NCI-H187 (cell line): ENCODE results near the gene SPRR3.

Experiments used
- DNase-seq, 2 experiments: peaks; one replicate each; lab custom pipeline; 2025; lab: John Stamatoyannopoulos, UW

The SPRR3 gene, protein sequence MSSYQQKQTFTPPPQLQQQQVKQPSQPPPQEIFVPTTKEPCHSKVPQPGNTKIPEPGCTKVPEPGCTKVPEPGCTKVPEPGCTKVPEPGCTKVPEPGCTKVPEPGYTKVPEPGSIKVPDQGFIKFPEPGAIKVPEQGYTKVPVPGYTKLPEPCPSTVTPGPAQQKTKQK

GRCh38 chr1:153001382-153001781 is at the start of gene SPRR3:
Gene SPRR3, plus strand, starts transcription at chr1:153001749. Its CDS starts 1,272 bp downstream, at chr1:153003021.
- DNase-seq, result no peak

GRCh38 chr1:152953761-152954160 is 47.8 kb upstream of the SPRR3 start:
- DNase-seq, result no peak

DNA sequence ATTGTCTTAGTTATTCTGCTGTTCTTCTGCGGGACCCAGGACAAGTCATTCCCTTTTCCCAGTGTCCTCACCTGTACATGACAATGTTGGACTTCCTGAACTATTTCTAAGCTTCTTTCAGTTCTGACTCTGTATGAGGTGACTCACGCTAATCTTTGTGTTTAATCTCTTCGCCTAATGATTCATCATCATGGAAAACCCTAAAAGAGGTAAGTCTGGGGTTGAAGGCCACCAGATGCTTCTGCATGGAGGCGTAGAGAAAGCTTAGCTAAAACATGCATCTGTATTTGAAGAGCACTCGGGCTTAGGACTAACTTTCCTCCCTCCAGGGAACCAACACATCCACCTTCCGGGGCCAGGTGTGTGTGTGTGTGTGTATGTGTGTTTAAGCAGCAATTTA is 47.1 kb upstream of the SPRR3 start:
- no peak for DNase-seq

DNA sequence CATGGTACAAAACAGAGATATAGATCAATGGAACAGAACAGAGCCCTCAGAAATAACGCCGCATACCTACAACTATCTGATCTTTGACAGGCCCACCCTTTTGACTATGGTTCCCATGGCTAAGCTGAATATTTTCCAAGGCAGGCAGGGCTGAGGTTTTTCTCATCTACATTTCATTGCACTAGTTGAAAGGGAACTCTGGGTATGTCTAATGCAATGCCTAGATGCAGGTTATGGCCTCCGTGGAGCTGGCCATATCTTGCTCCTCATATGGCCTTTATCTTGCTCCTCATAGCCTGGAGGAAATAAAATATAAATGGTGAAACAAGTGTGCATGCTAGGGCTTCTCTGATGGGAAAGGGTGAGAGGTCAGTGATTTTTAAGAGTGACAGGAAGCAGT is 44.0 kb upstream of the SPRR3 start:
- DNase-seq, result no peak

DNA sequence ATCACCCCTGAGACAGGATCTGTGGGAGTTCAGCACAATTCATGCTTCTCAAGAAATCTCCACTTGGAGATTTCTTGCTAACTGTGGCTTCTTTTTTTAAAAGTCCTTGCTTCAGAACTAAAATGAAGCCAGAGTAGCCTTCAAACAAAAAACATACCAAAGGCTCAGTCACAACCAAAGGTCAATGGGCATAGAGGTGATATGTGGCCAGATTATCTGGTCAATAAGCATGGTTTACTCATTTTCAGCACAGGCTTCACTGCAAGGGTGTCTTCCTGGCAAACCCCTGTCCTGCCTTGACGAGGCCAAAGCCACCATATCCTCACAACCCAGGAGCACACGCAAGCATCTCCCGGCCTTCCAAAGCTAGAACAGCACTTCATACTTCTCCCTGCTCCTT is 42.3 kb upstream of the SPRR3 start:
- no peak for DNase-seq

DNA sequence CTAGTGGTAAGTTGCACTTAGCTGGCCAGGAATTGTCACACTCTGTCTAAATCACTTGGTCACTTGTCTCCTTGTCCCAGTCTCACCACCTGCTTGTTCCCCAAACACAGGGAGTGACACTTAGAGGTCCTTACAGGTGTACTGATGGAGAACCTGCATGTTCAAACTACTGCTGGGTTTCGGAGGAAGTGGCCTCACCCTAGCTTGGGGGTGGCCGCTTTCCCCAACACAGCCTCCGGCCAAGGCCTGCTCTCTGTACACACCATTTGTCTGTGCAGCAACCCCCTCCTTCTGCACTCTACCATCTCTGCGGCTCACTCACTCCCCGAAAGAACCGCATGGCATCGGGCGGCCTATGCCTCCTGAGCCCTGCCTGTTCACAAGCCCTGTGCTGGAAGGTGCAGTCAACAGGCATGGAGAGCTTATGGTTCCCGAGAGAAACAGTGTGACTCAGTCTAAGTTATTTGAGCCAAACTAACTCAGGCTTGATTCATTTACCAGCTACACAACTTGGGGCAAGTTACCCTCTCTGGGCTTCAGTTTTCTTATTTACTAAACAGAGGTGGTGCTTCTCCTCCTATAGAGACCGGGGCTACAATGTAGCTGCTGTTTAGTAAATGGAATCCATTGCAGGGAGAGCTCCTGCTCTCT is 41.6 kb upstream of the SPRR3 start:
- no peak for DNase-seq

GRCh38 chr1:152960452-152961044 is 41.0 kb upstream of the SPRR3 start:
- no peak for DNase-seq

DNA sequence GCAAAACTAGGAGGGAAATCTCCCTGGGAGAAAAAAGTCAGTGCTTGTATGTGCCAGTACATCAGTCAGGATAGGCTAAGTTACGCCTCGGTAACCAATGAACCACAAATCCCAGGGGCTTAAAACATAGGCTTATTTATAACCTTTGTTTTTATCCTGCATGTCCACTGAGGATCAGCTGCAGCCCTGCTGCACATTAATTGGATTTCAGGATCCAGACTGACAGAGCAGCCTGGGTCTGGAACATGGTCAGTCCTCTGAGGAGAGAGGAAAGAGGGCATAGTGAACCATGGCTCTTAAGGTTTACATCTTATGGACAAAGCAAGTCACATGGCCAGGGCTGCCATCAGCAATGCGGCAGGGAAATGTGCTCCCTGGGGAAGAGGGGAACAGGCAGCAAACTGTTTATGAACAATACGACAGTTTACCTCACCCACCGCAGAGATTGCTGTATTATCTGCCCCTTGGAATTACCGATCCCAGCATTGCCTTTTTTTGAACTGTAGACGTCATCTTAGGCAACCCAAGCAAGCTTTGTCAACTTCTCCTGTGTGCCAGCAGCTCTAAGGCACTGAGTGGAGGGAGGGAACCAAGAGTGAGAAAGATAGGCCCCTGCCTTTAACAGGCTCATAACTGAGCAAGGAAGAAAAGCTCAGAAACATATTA is 40.2 kb upstream of the SPRR3 start:
- no peak for DNase-seq

DNA sequence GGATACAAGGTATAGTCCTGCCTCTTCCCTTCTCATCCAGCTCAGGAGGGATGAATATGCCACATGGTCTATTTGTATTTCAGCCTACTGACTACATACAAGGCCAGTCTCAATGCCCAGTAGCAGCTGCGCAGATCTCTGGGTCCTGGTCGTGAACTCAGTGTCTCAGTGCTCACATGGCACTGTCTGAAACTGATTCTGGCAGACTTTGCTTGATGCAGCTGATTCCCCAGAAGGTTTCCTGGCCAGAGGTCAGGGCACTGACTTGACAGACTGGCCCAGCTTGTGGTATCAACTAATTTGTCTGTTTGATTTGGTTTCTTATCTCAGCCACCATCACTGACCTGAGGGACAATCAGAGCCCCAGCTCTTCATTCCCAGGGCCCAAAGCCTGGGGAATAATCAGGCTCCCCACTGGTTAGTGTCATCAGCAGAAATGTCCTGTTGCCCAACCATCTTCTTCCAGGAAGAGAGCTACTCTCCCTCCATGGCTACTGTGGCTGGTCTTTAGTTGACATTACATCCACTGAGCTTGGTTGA is 38.6 kb upstream of the SPRR3 start:
- DNase-seq, result no peak

- no peak for DNase-seq
Measured at GRCh38 chr1:152964536-152964935, 37.0 kb upstream of the SPRR3 start.

DNA sequence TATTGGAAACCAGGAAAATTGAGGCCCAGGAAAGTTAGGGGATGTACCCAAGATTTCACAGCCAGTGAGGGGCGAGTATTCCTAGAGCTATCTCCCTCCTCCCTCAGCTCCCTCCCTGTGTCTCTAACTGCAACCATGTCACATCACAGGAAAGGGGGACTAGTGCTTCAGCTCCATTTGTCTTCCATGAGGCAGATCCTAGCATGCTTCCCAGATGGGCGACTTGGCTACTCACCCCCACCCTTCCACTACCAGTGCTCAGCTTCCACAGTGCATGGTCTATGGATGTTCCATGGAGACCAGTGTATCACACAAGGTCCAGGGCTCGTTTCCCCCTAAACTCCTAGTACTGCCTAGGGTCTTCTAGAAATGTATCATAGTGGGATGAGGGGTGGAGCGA is 35.7 kb upstream of the SPRR3 start:
- no peak for DNase-seq

DNA sequence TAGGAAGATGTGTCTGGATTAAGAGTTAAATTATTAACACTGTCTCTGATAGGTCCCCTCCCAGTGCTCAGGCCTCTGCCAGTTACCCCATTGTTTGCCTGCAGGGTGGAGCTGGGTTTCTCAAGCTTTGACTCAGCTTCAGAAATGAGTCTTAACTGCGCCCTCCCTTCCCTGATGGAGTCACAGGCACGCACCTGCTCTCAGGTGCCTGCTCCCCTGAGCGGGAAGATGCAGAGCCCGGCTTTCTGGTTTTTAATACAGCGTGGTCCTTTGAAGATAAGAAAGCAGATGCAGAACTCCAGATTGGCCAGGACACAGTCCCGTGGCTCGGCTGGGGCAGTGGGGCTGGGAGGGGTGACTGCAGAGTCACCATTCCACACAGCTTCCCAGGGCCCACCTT is 34.3 kb upstream of the SPRR3 start:
- no peak for DNase-seq

DNA sequence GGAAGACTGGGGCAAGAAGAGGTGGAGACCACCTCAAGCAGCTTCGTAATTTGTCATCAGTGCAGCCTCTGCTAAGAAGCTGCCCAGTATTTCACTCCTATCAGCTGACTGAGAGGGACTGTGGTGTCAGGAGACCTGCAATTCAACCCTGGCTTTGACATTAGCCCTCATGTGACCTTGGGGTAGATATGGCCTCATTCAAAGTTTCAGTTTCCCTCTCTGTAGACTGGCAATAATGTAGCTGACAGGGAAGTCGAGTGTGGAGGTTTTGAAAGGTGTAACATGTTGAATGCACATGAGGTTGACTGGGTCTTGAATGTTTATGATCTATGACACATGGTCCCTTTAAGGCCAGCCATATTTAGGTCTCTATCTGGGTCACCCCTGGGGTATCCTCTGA is 33.3 kb upstream of the SPRR3 start:
- no peak for DNase-seq

DNA sequence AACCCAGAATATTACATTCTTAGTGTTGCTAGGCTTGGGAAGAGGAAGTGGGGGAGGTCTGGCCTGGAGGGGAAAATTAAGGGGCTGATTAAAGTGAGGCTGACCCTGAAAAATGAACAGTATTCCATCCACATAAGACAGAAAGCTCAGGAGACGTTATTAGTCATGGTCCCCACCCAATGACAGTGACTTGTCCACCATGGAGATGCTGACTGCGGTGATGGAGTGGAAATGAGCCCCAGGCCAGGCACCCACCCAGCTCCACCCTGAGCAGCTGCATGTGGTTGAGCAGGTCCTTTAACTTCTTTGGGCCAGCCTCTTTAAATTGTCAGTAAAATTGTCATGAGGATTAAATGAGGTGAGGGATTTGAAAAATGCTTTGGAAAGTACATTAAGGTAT is 32.5 kb upstream of the SPRR3 start:
- no peak for DNase-seq

GRCh38 chr1:152970495-152970894 is 31.1 kb upstream of the SPRR3 start, which contains the start of gene SPRR4:
Gene SPRR4, plus strand, starts transcription at chr1:152970648. Its CDS starts 1,243 bp downstream, at chr1:152971891.
- DNase-seq, result no peak

GRCh38 chr1:152972196-152972886 is 29.2 kb upstream of the SPRR3 start:
- DNase-seq, result no peak

- DNase-seq, result no peak
Measured at GRCh38 chr1:152976688-152977087, 24.9 kb upstream of the SPRR3 start.

- no peak for DNase-seq
Measured at GRCh38 chr1:152977614-152978013, 23.9 kb upstream of the SPRR3 start.

GRCh38 chr1:152980676-152981075 is 20.9 kb upstream of the SPRR3 start:
- no peak for DNase-seq

DNA sequence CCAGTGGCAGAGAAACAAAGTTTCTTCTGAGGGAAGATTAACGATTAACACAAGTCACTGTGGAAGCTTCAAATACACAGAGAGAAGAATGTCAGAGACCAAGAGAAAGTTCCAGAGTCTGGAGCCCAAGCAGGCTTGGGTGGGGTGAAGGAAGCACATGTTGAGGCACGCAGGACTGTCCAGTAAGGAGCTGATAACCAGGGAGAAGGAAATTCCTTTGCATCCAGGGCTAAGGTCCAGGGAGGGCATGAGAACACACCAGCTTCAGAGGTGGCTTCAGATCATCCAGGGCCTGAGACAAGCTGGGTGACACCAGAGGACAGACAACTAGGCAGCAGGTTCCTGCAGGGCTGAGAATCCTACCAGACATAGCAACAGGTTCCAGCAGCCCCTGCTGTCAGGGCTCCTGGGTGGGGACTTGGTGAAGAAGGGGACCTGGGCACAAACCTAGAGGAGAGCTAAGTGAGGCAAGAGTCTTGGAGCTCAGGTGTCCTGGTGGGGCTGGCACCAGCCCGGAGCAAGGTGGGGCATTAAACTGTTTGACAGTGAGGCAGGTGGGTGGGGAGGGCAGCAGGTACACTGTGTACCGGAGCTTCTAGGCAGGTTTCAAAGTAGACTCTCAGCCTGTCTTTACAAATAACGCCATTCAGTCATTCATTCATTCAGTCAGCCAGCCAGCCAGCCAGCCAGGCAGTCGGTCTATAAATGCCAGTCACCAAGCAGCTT is 20.2 kb upstream of the SPRR3 start:
- no peak for DNase-seq

DNA sequence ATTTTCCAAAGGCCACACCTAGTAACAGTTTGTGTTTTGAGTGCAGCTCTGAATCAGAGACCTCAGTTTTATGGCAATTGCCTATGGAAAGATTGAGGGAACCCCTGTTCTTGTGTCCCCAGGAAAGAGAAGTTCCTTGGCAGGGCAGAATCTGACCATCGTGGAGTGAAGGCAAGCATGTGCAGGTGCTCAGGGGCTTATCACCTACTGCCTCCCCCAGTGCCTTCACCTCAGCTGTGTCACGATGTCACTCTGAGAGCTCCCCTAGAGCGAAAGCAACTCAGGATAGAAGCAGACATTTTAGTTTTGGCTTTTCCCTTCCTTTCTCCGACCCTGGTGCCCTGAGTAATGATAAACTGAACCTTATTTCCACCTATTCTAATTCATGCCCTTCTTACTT is 19.5 kb upstream of the SPRR3 start:
- DNase-seq, result no peak

DNA sequence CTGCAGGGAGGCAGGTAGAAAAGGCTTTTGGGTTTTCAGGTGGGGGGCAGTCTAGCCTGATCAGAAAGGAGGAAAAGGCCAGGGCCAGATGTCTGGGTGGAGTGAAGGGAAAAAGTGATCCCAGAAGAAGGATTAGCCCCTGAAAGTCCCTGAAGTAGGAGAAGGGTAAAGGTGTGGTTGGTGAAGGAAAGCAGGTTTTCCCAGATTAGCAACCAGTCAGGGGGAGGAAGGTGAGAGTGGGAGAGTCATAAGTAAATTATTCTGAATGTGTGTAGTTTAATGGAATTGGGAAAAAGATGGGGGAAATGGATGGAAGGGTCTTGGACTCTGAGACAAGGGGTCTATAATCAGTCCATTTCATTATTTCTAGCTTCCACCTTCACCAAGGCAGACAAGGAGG is 18.3 kb upstream of the SPRR3 start:
- DNase-seq, result no peak
